Endothelial cell of umbilical vein (primary cell): ENCODE results near the gene COL23A1. TPM values are rescaled to one million over a fixed set of nuclear protein-coding genes. Genes with fewer than 3 reads are reported as not detected.

Experiments
- BruUV-seq: library from RNA; stranded (reverse); fragments of 400-500 nt; replicated peaks from 2 replicates; lab custom pipeline; 2021; lab: Mats Ljungman, UMichigan
- CTCF ChIA-PET: fragments of 300-600, 350-600 bp; sonication (Branson Sonifier 250); formaldehyde crosslinking; loops from one replicate; lab custom pipeline; 2021; ENCODE audit warnings: antibody characterized with exemption, inconsistent platforms; lab: Charles Lee
- POLR2A ChIA-PET: fragments of 300-600, 350-600 bp; sonication (Branson Sonifier 250); formaldehyde crosslinking; loops from one replicate; lab custom pipeline; 2021; ENCODE audit warnings: antibody characterized with exemption, inconsistent platforms; lab: Charles Lee
- DNase-seq: peaks from one replicate; pipeline ENCODE4 v3.0.0-alpha.2; 2011; ENCODE audit warnings: low read depth, low spot score
- FAIRE-seq: peaks from 2 replicates; lab custom pipeline; 2011; peaks lifted over from hg19 to GRCh38; lab: Jason Lieb, UNC
- H2AFZ ChIP-seq: 2 replicates; pipeline ENCODE4 v1.6.0; 2012; ENCODE audit warnings: low read depth, low read length, control low read depth, inconsistent platforms
- H3K27ac ChIP-seq: 2 replicates; pipeline ENCODE4 v1.5.1; 2011; ENCODE audit warnings: low read depth, mild to moderate bottlenecking, control low read depth, low read length, moderate library complexity; ENCODE audit not compliant: insufficient read depth
- H3K27me3 ChIP-seq, 2 experiments: 2 replicates each; pipeline versions ENCODE4 v1.6.0 to v1.6.1; 2011; ENCODE audit warnings: low read length in 2 of 2, mixed read lengths in 1 of 2; ENCODE audit not compliant: control insufficient read depth in 2 of 2, insufficient read depth in 2 of 2
- H3K36me3 ChIP-seq, 2 experiments: 2 replicates in 1 of 2; 3 replicates in 1 of 2; pipeline ENCODE4 v1.5.1; 2011; ENCODE audit warnings: low read length in 2 of 2, mild to moderate bottlenecking in 1 of 2, moderate library complexity in 1 of 2; ENCODE audit not compliant: control insufficient read depth in 2 of 2, insufficient read depth in 2 of 2; ENCODE audit errors: extremely low read depth in 1 of 2
- H3K4me1 ChIP-seq: 3 replicates; pipeline ENCODE4 v1.5.1; 2011; ENCODE audit warnings: mild to moderate bottlenecking, low read length; ENCODE audit not compliant: control insufficient read depth, insufficient read depth; ENCODE audit errors: extremely low read depth
- H3K4me2 ChIP-seq: 2 replicates; pipeline ENCODE4 v1.6.1; 2011; ENCODE audit warnings: low read length, control low read depth, mixed read lengths; ENCODE audit not compliant: insufficient read depth
- H3K4me3 ChIP-seq, 3 experiments: fragments of 200-600 bp in 1 of 3; sonication (generic), shearing (Covaris generic) in 1 of 3; replicated peaks in 1 of 3; 2 replicates each; pipeline ENCODE4 v1.5.1; 2011 to 2016; ENCODE audit warnings: control low read depth in 3 of 3, low read length in 3 of 3, mild to moderate bottlenecking in 2 of 3, inconsistent platforms in 1 of 3, low read depth in 1 of 3, moderate library complexity in 1 of 3; ENCODE audit not compliant: insufficient read depth in 1 of 3
- H3K79me2 ChIP-seq: 2 replicates; pipeline ENCODE4 v1.6.0; 2012; ENCODE audit warnings: low read length, inconsistent platforms; ENCODE audit not compliant: control insufficient read depth, insufficient read depth
- H3K9ac ChIP-seq: replicated peaks from 2 replicates; pipeline ENCODE3; 2011; ENCODE audit warnings: low read length, control low read depth; ENCODE audit not compliant: insufficient read depth; ENCODE audit errors: extremely low read depth
- H3K9me1 ChIP-seq: replicated peaks from 3 replicates; pipeline ENCODE4 v1.6.0; 2011; ENCODE audit warnings: mild to moderate bottlenecking, low read length; ENCODE audit not compliant: control insufficient read depth, insufficient read depth; ENCODE audit errors: extremely low read depth
- H3K9me3 ChIP-seq: replicated peaks from 2 replicates; pipeline ENCODE4 v1.5.1; 2012; ENCODE audit warnings: low read length, inconsistent platforms; ENCODE audit not compliant: control insufficient read depth, insufficient read depth
- H4K20me1 ChIP-seq: replicated peaks from 2 replicates; pipeline ENCODE3; 2011; ENCODE audit warnings: mild to moderate bottlenecking, low read length; ENCODE audit not compliant: control insufficient read depth, insufficient read depth; ENCODE audit errors: extremely low read depth
- CTCF ChIP-seq, 2 donors: IDR thresholded peaks; 1 replicate in 1 of 2; 2 replicates in 1 of 2; pipeline ENCODE4 v1.5.1; 2011; ENCODE audit warnings: low read length in 2 of 2, mild to moderate bottlenecking in 2 of 2, moderate library complexity in 2 of 2, control low read depth in 1 of 2, inconsistent platforms in 1 of 2, low read depth in 1 of 2; ENCODE audit not compliant: insufficient read depth in 1 of 2; ENCODE audit errors: extremely low read depth in 1 of 2
- EZH2 ChIP-seq: IDR thresholded peaks from 2 replicates; pipeline ENCODE4 v1.6.1; 2012; ENCODE audit warnings: borderline replicate concordance, low read depth, mild to moderate bottlenecking, moderate library complexity, low read length, inconsistent platforms; ENCODE audit not compliant: severe bottlenecking
- FOS ChIP-seq: IDR thresholded peaks from 2 replicates; pipeline ENCODE4 v1.6.1; 2011; ENCODE audit warnings: mild to moderate bottlenecking, low read length, moderate library complexity, borderline replicate concordance; ENCODE audit not compliant: insufficient read depth
- GATA2 ChIP-seq: IDR thresholded peaks from 2 replicates; pipeline ENCODE4 v1.7.0; 2011; ENCODE audit warnings: low read depth, mild to moderate bottlenecking, moderate library complexity, mixed read lengths, low read length; ENCODE audit not compliant: insufficient read length, insufficient read depth
- JUN ChIP-seq: IDR thresholded peaks from 2 replicates; pipeline ENCODE4 v1.6.1; 2011; ENCODE audit warnings: borderline replicate concordance, low read depth; ENCODE audit not compliant: insufficient read length, insufficient read depth
- MYC ChIP-seq: IDR thresholded peaks from one replicate; pipeline ENCODE4 v1.6.1; 2011; ENCODE audit warnings: mild to moderate bottlenecking, low read depth, low read length
- POLR2A ChIP-seq: IDR thresholded peaks from 2 replicates; pipeline ENCODE4 v1.6.1; 2012; ENCODE audit warnings: low read depth, mild to moderate bottlenecking, control low read depth, low read length
- POLR2AphosphoS5 ChIP-seq: IDR thresholded peaks from 2 replicates; pipeline ENCODE4 v1.6.1; 2012; ENCODE audit warnings: low read depth, mild to moderate bottlenecking, control low read depth, low read length, moderate library complexity; ENCODE audit not compliant: insufficient read depth
- dilution Hi-C: fragments of 300-500 bp; cut with MboI; formaldehyde crosslinking; loops from one replicate; pipeline ENCODE4 v1.15.0; 2019; ENCODE audit warnings: low sequenced_read_pairs; ENCODE audit not compliant: extremely low pct_ligation_motif_present
- intact Hi-C: fragments of 100-400 bp; cut with micrococcal nuclease; formaldehyde crosslinking; loops from one replicate; pipeline ENCODE4 v1.10.0; 2022
- polyA plus RNA-seq, 4 experiments: library from polyadenylated mRNA; depleted of rRNA in 3 of 4; stranded (reverse) in 3 of 4; unstranded in 1 of 4; fragments of >200 nt; gene quantifications; 2 replicates each; pipeline versions ENCODE4 v1.2.1 to v1.2.3, GENCODE V29; 2011 to 2012; ENCODE audit warnings: missing spikeins in 1 of 4
- total RNA-seq: library from RNA; stranded (reverse); gene quantifications from 2 replicates; pipeline ENCODE4 v1.2.3, GENCODE V29; 2021
- TF ChIP-seq, protein P1 (sequence below): IDR thresholded peaks from 2 replicates; pipeline ENCODE4 v1.6.1; 2011; ENCODE audit not compliant: insufficient read depth, insufficient read length

COL23A1 gene
- total and polyA plus RNA-seq, 2 donors (not counting 3 experiments of a cell fraction or from before 2014, with no cell fraction given) = not detected

GRCh38 chr5:178540526-178540925, 49.7 kb downstream of the COL23A1 start:
- no peak overlapping the region for H2AFZ ChIP-seq
- ChIA-PET CTCF (no interaction called here), POLR2A (no interaction called here)
- no peaks in the 10 kb centered on the region for H3K9me3 ChIP-seq
- no peaks in the 10 kb centered on the region for H3K79me2 ChIP-seq
- H3K27me3 ChIP-seq = no peaks in the 10 kb centered on the region
- no peak for DNase-seq
- TF ChIP-seq POLR2A (no peak), JUN (no peak), FOS (no peak), CTCF (IDR thresholded peaks at IDR 0.05; ENCODE audit: extremely low read depth in 1 of 2, insufficient read depth in 1 of 2, low read depth in 1 of 2, low read length in 2 of 2) (no peak), GATA2 (no peak), EZH2 (no peak), POLR2AphosphoS5 (no peak), MYC (no peak)
- TF ChIP-seq, protein P1, sequence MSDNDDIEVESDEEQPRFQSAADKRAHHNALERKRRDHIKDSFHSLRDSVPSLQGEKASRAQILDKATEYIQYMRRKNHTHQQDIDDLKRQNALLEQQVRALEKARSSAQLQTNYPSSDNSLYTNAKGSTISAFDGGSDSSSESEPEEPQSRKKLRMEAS = no peak
- H4K20me1 ChIP-seq = no peaks in the 10 kb centered on the region
- no peak overlapping the region for H3K4me3 ChIP-seq
- no peak overlapping the region for H3K27ac ChIP-seq
- FAIRE-seq = no peak
- intact Hi-C loops (no loop called here), dilution Hi-C loops (no loop called here)
- no peaks in the 10 kb centered on the region for H3K4me1 ChIP-seq
- H3K4me2 ChIP-seq = no peak overlapping the region
- H3K9ac ChIP-seq = no peak overlapping the region
- BruUV-seq = no TSS peak
- H3K36me3 ChIP-seq = no peaks in the 10 kb centered on the region
- no peaks in the 10 kb centered on the region for H3K9me1 ChIP-seq
